DMS53 (cell line): ENCODE measurements around the gene ZNF777.
"Not testable (repeated sequence)": the region's sequence is repeated elsewhere in the genome, so short reads cannot be mapped to it uniquely, and the experiment has no call there.

ENCODE experiments used
- DNase-seq: peaks from one replicate; lab custom pipeline; 2025; lab: John Stamatoyannopoulos, UW

Gene ZNF777

GRCh38 chr7:149450821-149451220 lies 10.0 kb downstream of the ZNF777 start:
- DNase-seq = peak; percentile 15

DNA sequence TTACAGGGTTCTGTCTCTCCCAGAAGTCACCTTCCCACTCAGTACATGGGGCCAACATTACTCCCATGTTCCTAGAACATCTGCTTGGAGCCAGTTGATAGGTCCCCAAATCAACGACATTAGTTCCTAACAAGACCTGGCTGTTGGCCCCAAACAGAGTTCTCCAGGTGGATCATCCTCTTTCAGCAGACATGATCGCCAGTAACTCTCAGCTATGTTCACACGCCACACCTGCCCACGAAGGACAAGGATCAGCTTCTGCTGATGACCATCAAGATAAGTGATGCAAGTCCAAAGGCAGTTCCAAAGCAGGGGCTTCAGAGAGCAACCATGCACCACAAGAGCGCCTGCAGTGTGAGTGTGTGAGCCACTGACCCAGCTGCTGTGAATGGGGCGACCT lies 11.0 kb downstream of the ZNF777 start:
- no peak for DNase-seq

GRCh38 chr7:149448961-149449360 lies 11.9 kb downstream of the ZNF777 start:
- no peak for DNase-seq

GRCh38 chr7:149446026-149446425 lies 14.8 kb downstream of the ZNF777 start:
- DNase-seq = not testable (repeated sequence)

DNA sequence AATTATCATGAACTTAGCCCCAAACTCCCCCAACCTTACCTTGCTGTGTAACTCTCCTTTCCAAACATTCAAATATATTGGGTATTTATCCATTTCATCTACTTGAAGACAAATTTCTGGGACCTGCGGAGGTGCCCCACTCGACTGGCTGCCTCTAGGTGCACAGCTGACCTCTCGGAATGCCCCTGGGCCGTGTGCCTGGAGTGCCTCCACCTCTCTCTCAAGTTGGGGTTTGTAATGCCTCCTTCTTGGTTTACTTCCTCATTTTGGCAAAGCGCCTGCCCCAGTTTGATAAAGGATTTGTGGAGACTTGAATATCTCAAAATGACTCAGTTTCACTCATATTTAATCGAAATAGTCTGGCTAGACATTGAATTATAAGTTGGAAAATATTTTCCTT lies 16.6 kb downstream of the ZNF777 start:
- no peak for DNase-seq

DNA sequence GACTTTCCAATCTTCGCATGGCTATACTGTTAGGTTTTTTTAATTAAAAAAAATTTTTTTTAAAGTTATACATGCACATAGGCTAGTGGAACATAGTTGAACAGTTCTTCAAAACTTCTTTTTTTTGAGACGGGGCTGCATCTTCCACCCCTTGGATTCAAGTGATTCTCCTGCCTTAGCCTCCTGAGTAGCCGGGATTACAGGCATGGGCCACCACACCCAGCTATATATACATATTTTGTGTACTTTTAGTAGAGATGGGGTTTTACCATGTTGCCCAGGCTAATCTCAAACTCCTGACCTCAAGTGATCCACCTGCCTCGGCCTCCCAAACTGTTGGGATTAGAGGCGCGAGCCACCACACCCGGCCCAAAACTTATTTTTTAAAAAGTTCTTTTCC lies 17.3 kb downstream of the ZNF777 start:
- no peak for DNase-seq

DNA sequence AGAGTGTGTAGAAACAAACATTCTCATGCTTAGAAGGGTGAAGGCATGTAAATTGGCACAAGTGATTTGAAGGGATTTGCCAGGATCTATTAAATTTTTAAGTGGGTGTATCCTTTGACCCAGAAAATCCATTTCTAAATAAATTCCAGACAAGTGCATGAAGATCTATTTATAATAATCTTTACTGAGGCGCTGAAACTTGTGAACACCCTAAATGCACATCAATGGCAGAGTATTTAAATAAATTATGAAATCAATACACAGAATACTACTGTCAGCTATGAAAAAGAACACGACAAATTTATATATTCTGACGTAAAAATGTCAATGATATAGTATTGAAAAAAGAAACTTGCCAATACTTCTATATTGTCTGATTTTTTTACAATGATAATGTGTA lies 17.9 kb downstream of the ZNF777 start:
- DNase-seq = no peak

- DNase-seq = no peak
Observed at GRCh38 chr7:149440222-149440621, 20.6 kb downstream of the ZNF777 start.

DNA sequence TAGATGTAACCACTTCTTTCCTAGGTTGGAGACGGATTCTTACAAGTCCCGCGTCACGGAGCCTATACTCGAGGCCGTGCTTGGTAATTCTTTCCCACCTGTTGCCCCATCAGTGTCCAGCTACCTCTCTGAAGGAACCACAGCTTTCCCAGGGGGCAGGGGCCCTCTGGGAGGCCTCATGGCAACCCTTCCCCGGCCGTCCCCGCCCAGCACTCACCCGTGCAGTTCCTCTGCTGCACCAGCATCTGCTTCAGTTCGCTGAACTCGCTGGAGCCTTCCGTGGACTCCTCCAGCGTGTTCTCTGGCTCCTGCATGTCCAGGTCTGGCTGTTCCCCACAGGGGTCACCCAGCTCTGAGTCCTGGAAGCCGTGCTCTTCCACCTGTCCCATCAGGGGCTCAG lies 24.5 kb downstream of the ZNF777 start:
- no peak for DNase-seq

DNA sequence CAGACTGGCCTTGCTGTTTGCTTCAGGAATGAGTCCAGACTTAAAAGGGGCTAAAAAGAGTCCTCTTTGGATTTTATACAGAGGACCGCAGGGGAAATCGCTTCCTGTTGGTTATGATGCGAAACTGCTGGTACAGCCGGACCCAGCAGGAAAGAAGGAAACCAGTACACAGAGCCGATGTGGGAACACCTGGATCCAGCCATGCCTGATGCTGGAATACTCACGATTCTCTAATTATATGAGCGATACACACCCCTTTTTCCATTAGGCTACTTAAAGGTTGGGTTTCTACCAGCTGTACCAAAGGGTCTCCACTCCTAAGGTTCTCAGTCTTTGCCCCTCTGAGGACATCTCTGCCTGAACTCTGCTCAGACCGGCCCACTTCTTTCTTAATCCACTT lies 27.7 kb downstream of the ZNF777 start:
- no peak for DNase-seq

DNA sequence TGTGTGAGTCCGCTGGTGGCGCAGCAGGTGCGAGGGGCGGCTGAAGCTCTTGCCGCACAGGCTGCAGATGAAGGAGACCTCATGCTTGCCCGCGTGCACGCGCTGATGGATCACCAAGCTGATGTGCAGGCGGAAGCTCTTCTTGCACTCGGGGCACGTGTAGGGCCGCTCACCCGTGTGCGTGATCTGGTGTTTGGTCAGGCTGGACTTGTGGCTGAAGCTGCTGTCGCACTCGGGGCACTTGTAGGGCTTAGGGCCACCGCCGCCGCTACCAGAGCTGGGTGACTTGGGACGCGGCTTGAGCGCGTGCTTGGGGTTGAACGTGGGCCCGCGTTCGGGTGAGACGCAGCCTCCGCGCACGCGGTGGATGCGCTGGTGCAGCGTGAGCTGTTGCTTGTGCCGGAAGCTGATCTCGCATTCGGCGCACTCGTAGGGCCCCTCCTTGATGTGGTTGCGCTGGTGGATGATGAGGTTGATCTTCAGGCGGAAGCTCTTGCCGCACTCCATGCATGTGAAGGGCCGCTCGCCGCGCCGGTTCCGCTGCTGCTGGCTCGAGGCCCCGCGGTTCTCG lies 28.7 kb downstream of the ZNF777 start:
- no peak for DNase-seq

DNA sequence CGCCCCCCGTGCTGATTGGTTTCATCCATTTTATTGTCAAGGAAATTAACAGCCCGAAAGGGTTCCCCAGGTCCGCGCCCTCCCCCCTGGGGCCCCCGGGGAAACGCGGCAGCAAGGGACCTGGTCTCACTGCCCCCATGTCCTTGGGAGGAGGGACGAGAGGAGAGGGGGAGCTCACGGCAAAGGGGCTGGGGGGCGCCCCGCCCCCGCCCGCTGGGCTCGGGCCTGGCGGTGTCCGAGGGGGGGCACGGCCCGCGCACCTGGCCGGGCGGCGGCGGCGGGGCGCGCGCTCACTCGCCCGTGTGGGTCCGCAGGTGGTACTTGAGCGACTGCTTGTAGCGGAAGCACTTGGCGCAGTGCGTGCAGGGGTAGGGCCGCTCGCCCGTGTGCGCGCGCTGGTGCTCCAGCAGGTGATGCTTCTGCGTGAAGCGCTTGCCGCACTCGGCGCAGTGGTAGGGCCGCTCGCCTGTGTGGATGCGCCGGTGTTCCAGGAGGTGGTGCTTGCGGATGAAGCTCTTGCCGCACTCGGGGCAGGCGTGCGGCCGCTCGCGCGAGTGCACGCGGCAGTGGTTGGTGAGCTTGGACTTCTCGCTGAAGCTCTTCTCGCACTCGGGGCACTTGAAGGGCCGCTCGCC lies 29.3 kb downstream of the ZNF777 start:
- DNase-seq = no peak

- no peak for DNase-seq
Observed at GRCh38 chr7:149430192-149430591, 30.7 kb downstream of the ZNF777 start.

DNA sequence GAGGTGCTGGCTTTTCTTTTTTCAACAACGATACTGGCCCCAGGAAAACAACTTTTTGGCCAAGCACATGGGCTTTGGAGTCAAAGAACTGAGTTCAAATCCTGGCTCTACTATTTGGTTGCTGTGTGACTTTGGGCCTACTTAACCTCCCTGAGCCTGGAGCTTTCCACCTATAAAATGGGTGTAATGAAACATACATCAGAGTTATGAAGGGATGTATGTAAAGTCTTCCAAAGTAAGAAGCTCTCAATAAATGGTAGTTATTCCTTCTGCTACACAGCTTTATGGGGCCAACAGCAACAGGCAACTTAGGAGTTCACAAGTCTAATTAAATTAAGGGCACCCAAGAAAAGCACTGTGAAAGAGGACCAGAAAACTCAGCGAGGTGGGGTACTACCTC lies 33.0 kb downstream of the ZNF777 start:
- DNase-seq = no peak

DNA sequence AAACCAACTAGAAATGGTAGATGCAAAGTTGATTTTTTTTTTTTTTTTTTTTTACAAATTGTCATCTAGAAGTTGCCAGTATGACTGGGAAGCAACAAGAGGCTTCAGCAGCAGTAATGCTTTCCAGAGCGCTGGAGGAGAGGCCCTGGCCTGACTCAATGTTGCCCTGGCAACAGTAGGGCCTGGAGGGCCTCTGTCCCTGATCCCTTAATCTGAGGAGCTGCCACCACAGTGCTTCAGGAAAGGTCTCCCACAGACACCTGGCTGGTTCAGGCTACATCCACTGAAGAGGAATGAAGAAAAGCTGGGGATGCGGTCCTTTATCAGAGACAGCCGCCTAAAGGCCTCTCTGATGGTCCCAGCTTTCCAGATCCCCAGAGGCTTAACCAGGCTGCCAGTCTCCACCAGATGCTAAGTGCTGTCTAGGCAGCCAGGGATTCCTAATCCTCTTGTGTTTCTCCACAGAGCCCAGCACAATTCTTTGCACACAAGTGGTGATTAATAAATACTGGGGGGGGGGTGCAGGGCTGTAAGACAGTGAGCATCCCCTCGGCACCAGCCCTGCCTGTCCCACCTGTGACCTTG lies 33.7 kb downstream of the ZNF777 start:
- DNase-seq = peak; percentile 37

DNA sequence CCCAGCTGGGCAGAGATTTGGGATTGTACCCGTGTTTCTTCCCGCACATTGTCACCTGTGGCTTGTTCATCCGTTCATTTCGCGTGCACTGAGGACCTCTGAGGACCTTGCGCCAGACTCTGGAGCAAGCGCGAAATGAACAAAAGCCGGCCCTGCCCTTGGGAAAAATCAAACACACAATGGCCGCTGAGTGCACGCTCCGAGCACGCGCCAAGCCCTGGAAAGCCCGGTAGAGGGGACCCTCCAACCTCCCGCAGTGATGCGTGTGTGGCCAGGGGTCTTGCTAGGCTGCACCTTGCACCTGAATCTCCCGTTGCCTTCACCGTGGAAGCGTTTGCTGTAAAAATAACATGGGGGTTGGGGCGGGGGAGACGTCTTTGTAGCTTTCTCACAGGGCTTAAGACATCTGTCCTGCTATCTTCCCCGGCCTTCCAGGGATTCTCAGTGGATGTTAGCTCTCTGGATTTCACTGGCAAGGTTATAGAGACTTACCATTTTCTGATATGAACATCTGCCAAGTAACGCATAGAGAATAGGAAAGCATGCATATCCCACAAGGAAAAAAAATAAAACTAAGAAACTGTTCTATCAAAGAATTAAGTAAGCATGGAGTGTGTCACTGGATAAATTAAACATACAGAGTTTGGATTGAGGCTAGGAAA lies 37.3 kb downstream of the ZNF777 start:
- peak; percentile 81 for DNase-seq

DNA sequence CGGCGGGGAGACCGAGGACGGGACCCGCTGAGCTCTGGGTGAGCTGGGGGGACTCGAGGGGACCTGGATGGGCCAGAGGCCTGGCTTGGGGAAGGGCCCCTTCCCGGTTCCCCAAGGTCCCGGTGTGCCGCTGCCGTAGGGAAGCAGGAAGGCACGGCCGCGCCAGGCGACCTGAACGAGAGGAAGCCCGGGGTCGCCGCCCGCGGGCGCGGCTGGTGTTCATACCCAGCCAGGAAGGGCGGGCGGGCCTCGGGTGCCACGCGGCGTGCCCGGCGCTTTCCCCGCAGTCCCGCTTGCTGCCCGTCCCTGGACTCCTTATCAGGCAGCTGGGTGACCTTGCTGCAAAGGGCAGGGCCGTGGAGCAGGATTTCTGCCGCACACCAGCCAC lies 38.0 kb downstream of the ZNF777 start:
- DNase-seq = peak; percentile 84

DNA sequence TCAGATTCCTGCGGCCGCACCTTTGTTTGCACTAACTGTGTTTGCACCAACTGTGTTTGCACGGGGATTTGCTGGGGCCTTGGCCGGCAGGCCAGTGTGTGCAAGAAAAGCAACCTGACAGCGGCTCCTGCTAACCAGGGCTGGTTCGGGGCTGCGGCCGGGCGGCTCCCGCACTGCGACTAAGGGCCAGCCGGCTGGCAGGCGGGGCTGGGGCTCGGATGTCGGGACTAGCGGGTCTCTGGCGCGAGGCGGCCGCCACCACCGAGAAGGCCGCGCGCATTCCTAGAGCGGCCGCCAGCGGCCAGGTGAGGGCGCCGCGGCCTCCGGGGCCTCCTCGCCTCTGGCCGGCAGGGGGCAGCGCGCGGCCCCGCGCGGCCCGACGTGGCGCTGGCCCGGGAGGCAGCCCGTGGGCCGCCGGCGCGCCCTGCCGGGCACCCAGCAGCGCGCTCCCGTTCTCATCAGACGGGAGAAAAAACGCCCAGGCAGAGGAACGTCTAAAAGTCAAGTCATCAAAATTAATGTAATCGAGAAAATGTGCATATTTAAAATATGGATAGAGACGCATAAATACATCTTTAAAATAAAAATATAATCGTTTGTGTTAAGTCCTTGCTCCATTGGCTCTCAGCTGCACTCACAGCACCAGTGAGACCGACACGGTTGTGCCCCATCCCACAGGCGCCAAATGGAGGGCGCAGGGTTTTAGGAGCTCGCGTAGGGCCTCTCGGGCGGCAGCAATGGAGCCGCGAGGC lies 38.5 kb downstream of the ZNF777 start:
- peak; percentile 97 for DNase-seq

DNA sequence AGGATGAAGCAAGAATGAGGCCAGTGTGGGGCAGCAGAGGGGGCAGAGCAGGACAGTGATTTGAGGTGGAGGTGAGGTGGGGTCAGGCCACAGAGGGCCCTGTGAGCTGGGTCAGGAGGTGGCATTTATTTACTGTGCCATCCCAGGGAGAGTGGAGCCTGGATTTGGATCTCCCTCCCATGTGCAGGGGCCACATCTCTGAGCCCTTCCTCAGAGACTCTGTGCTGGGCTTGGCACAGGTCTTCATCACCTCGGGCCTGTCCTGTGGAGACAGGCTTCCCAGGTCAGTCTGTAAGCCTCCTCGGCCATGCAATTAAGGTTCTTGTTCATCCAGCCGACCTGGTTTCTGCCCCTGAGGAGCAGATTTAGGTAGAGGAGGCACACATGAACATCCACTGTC lies 40.9 kb downstream of the ZNF777 start:
- no peak for DNase-seq

DNA sequence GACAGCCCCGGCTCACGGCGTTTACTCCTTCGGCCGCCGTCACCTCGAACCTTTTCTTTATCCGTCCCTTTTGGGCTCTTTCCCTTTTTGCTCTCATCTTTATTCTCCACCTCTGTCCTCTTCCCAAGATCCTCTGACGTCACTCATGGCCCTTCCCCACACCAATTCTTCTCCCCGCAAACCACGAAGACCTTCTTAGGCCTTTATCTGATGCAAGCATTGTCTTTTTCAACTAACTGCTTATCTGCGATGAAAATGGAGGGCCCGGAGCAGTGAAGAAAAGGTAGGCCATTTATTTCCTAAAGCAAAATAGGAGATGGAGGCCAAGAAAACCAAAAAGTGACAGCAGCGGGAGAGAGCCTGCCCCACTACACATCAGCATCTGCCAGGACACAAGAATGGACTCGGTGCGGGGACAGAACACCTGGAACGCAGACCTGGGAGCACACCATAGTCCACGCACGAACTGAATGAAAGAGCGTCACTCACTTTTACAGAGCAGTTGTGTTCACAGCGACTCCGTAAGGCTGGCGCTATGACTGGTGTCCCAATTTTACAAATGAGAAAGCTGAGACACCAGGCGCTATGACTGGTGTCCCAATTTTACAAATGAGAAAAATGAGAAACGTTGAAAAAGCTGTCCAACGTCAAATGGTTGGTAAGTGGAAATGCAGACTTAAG lies 45.3 kb downstream of the ZNF777 start:
- DNase-seq = no peak

- DNase-seq = no peak
Observed at GRCh38 chr7:149414745-149415390, 46.0 kb downstream of the ZNF777 start.

- DNase-seq = no peak
Observed at GRCh38 chr7:149414171-149414570, 46.7 kb downstream of the ZNF777 start.
